SU-DHL-6 (cell line): ENCODE data around the gene MUC2.

Experiments
- EZH2phosphoT487 ChIP-seq: fragments of 200-600 bp; sonication (generic), shearing (Covaris generic); conservative IDR thresholded peaks from 2 replicates; pipeline ENCODE4 v1.6.1; 2018; ENCODE audit warnings: mild to moderate bottlenecking, antibody characterized with exemption, low read length, moderate library complexity, mixed read lengths
- TF ChIP-seq, protein P1 (sequence below): fragments of 200-600 bp; sonication (generic); IDR thresholded peaks from one replicate; pipeline ENCODE4 v1.5.1; 2017; ENCODE audit warnings: antibody characterized with exemption, mild to moderate bottlenecking, low read length, moderate library complexity; ENCODE audit not compliant: insufficient read depth, poor library complexity, severe bottlenecking

DNA sequence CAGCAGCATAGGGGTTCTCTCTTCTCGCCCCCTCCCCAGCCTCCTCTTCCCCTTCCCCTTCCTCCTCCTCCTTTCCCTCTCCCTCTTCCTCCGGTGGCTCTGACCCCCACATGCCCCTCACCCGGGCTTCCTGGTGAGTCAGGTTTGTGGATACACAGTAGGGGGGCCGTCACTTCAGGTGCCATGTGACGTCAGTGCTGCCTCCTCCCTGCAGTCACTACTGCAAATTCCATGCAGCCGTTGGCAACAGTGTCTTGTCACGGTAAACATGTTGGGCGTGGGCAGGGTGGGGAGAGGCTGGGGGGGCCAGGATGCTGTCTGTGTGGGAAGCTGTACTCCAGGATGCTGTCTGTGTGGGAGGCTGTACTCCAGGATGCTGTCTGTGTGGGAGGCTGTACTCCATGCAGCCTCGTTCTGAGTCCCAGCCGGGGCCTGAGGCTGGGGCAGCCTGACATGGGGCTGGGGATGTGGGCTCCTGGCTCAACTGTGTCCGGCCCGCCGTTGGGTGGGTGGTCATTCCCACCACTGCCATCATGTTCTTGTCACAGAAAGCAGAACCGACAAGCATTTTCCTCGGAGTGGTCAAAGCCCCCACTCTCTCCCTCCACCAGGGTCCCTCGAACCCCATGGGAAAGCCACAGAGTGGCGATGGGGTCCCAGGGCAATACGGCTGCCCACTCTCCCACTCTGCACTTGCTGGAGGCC lies 2.4 kb upstream of the MUC2 start:
- TF ChIP-seq, protein P1, sequence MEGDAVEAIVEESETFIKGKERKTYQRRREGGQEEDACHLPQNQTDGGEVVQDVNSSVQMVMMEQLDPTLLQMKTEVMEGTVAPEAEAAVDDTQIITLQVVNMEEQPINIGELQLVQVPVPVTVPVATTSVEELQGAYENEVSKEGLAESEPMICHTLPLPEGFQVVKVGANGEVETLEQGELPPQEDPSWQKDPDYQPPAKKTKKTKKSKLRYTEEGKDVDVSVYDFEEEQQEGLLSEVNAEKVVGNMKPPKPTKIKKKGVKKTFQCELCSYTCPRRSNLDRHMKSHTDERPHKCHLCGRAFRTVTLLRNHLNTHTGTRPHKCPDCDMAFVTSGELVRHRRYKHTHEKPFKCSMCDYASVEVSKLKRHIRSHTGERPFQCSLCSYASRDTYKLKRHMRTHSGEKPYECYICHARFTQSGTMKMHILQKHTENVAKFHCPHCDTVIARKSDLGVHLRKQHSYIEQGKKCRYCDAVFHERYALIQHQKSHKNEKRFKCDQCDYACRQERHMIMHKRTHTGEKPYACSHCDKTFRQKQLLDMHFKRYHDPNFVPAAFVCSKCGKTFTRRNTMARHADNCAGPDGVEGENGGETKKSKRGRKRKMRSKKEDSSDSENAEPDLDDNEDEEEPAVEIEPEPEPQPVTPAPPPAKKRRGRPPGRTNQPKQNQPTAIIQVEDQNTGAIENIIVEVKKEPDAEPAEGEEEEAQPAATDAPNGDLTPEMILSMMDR: no peak
- no peak for TF ChIP-seq EZH2phosphoT487
